Measurements from ENCODE around the gene ACTR8.
A peak's percentile ranks its signal among the peaks of the same experiment; 100 is the strongest.

ACTR8 gene

GRCh38 chr3:53862241-53862640 lies 19.7 kb downstream of the ACTR8 start:
- DNase-seq, result no peak

DNA sequence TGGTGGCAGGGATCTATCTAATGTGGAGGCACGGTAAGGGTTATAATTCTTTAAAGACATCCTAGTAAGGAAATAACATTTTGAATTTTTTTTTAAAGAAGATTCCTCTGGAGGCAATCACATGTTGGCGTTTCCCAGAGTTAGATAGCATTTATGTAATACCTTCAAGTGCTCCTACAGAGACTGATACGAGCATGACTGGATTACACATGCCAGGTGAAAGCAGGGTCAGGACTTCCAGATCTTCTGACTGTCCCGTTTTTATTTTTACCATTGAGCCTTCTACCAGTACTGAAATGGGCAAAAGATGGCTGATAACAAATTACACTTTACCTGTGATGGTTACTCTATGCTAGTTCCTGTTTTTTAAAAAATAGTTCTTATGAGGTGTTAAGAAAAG lies 21.8 kb downstream of the ACTR8 start:
- DNase-seq, result no peak

GRCh38 chr3:53859178-53859577 lies 22.8 kb downstream of the ACTR8 start:
- DNase-seq, result no peak

DNA sequence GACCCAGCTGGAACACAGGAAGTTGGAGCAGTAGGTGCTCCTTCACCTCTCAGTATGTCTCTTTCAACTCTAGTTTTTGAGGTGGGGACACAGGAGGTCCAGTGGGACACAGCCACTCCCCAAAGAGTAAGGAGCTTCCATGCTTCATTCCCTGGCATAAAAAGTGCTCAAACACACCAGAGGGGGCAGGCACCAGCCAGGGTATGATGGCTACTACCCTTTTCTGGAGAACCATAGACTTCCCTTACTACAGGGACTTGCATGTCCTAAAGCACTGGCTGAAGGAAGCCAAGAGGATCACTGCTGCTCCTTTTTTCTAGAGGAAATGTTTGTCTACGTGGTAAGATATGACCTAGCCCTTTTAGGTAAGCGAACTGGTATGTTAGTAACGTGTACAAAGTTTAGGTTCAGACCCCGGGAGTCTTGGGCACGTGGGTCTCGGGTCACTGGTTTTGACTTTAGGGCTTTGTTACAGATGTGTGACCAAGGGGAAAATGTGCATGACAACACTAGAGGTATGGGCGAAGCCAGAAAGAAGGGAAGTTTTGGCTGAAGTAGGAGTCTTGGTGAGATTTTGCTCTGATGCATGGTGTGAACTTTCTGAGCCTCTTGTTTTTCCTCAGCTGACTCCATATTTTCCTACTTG lies 23.7 kb downstream of the ACTR8 start:
- DNase-seq, result no peak

GRCh38 chr3:53856964-53857363 lies 25.0 kb downstream of the ACTR8 start:
- no peak for DNase-seq

- DNase-seq, result no peak
These were observed 31.1 kb downstream of the ACTR8 start for GRCh38 chr3:53850895-53851294.

GRCh38 chr3:53849916-53850315 lies 32.0 kb downstream of the ACTR8 start:
- DNase-seq, result no peak

GRCh38 chr3:53846851-53847155 lies 35.1 kb downstream of the ACTR8 start:
- DNase-seq, result no peak

GRCh38 chr3:53846134-53846850 lies 35.7 kb downstream of the ACTR8 start, which contains the start of the genes CHDH and IL17RB:
Gene CHDH, minus strand, starts transcription at chr3:53846419. Its CDS starts 22,411 bp downstream, at chr3:53824008.
Gene IL17RB, plus strand, starts transcription at chr3:53846568. Its CDS starts 21 bp downstream, at chr3:53846589.
- peak in 1 of 5 donors; percentile 18 for DNase-seq

GRCh38 chr3:53845881-53846133 lies 36.1 kb downstream of the ACTR8 start:
- no peak for DNase-seq

DNA sequence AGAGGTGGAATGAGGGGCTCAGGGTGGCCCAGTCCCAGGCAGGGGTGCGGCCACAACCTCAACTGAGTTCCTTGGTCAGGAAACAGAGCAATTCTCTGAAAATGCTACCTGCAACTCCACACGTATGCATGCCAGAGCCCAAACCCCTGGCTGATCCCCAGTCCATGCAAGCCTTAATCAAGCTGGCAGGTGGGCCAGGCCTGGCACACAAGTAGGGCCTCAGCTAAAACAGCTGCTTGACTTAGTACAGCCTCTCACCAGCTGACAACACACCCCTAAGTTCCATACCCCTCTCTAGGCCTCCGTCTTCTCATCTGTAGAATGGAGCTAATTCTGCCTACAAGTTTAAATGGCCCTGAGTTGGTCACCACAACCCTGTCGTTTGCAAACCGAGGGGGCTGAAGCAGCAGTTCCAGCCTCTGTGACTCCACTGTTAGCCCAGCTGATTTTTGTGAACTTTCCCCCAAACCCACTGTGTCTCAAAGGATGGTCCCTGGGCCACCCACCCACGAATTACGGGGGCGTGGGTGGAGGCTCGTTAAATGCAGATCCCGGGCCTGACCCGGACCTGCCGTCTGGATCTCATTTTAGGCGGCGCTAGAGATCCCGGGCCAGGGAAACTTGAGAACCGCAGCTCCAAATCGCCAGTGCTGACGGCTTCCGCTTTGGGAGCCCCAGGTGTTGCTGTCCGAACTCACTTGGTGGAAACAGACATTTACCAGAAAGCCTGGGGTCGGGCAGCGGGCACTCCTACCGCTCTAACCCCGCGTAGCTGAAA lies 36.7 kb downstream of the ACTR8 start:
- DNase-seq, result no peak

DNA sequence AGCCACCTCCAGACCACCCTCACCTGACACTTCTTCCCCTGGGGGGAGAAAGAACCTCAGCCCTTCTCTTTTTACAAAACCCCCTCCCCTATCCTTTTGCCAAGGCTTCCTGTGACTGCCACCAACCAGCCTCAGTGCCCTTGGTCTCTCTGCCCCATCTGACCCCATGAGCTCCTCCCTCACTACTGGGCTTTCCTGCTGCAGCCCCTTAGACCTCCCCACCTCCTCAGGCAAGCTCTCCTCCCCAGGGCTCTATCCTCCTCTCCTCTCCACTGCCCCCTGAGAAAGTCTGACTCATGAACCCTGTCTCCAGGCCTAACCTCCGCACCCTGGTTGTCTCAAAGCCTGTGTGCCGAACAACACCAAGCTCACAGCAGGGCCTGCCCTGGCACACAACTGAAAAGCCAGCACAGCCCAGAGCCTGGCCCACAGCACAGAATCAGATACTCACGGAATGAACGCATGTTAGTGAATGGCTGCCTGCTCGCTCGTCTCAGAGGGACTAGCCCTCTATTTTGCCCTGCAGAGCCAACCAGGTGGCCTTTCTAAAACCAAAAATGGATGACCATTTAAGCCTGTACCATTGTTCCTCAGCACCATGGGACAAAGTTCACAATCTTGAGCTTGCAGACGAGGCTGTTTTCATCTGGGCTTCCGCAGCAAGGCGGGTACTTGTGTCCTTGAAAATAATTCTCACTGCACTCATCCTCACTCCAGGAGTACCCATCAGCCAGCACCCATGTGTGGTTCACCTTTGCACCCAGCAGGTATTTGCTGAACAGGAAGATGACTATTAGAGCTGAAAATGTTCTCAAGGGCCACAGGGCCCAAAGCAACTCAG lies 37.5 kb downstream of the ACTR8 start:
- DNase-seq, result no peak

GRCh38 chr3:53843195-53844177 lies 38.5 kb downstream of the ACTR8 start:
- DNase-seq, result no peak

DNA sequence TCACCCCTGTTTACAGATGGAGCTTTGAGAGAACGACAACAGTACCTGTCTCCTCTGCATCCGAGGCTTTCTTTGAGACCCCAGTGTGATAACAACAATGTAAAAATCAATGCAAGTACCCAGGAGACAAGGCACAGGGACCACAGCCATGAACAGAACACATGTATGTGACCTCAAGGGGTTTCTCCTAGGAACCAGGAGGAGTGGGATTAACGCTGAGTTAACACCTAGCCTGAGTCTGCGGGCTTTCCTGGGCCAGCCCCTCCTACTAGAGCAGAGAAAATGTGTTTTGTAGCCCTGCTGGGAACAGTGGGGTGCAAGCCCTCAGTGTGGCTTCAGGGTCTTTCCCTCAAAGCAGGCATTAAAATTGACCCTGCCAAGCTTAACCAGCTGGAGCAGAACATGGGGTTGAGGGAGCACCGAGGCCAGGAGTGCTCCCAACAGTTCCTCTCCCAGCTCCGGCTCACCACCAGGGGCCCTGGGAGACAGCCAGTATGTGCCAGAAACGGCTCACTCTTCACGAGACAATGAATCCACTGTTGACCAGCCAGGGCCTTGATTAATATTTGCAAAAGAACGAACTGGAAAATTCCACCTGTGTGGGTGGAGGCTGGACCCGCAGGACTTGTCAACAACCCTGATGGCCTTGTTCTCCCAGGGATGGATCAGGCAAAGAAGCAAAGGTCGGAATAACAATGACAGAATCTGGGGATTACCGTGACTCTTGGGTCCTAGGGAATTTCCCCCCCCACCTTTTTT lies 39.3 kb downstream of the ACTR8 start:
- DNase-seq, result no peak

DNA sequence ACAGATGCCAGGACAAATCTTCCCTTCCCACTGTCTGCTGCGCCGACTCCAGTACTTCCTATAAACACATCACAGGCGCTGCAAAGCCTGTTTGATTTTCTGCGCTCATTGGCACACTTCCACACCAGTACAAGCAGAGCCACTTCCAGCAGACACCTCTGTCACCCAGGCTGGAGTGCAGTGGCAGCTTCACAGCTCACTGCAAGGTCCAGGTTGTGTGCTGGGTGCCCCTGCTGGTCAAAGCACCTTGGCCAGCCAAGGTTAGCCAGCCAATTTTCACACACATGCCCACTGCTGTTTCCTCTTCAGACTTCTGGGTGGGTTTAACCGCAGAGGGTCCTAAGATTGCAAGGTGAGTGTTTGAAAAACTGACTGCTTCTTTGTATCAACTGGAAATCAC lies 40.7 kb downstream of the ACTR8 start:
- no peak for DNase-seq

GRCh38 chr3:53837331-53837730 lies 44.6 kb downstream of the ACTR8 start:
- no peak for DNase-seq

DNA sequence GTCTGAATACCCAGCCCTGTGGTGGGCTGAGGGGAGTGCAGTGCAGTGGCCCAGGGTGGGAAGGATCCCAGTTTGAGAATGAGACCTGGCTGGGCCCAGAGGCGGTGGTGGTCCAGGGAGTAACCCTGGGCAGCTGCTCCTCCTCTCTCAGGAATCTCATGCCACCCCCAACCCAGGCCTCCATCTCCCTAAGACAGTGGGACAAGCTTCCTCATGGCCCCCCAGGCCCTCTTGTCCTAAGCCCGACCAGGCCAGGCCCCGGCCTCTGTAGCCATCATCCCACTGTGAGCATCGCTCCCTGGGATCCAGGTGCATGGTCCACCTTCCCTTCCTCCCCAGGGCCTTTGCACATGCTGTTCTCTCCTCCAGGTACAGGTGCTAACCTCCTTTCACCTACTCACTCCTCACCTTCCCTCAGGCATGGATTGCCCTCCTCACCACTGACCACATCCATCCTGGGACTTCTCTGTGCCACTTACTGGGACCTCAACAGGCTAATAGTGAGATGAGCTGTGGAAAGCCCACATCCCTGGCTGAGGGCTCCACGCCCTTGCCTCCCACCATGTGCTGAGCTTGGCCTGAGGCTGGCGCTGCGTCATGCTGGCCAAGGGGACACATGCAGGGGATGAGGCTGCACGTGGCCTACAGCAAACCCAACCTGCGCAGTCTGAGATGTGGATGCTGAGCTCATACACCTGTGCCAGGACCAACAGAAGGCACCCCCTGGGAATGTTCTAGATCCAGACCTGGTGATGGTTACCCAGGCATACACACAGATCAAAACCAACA lies 45.7 kb downstream of the ACTR8 start:
- no peak for DNase-seq

- no peak for DNase-seq
These were observed 46.7 kb downstream of the ACTR8 start for GRCh38 chr3:53835257-53835656.

GRCh38 chr3:53834429-53835095 lies 47.4 kb downstream of the ACTR8 start:
- no peak for DNase-seq

GRCh38 chr3:53833700-53834099 lies 48.3 kb downstream of the ACTR8 start:
- DNase-seq, result no peak

Measured in T-helper 1 cell (primary cell).